Measurements from ENCODE around the gene ANKRD52.

ANKRD52 gene

DNA sequence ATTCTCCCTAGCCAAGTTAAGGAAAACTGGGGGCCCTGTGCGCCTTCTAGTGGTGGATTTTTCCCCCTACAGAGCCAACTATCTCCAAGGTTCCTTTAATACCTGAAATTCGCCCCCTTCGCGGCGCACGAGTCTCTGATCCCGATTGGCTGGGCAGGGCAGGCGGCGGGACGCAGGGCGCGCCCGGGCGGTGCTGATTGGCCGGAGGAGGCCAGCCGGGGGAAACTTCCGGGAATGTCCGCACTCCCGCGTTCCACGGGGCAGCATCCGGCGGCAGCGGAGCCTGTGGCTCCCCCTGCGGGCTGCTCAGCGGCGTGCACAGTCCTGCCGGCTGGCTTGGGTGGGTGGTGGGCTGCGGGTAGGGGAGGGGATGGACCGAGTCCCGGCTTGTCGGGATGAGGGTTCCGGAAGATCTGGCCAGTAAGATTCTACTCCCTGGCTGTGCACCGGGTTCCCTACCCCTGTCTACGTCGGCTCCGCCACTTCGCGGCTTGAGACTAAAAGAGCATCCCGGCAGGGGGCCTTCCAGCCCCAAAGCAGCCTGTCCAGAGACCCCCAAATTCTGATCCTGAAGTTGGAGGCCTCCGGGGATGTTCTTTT is 34.0 kb downstream of the ANKRD52 start, which contains the start of gene NABP2:
NABP2 (plus strand) TSS at position 241 of the 600 bp plus-strand sequence. CDS start 515 bp downstream, outside the sequence.
- peak within 1 kb of the TSS; percentile 78 for H3K4me3 ChIP-seq (replicated peaks; ENCODE audit: insufficient read depth, low read length)
- TF ChIP-seq, protein P1, sequence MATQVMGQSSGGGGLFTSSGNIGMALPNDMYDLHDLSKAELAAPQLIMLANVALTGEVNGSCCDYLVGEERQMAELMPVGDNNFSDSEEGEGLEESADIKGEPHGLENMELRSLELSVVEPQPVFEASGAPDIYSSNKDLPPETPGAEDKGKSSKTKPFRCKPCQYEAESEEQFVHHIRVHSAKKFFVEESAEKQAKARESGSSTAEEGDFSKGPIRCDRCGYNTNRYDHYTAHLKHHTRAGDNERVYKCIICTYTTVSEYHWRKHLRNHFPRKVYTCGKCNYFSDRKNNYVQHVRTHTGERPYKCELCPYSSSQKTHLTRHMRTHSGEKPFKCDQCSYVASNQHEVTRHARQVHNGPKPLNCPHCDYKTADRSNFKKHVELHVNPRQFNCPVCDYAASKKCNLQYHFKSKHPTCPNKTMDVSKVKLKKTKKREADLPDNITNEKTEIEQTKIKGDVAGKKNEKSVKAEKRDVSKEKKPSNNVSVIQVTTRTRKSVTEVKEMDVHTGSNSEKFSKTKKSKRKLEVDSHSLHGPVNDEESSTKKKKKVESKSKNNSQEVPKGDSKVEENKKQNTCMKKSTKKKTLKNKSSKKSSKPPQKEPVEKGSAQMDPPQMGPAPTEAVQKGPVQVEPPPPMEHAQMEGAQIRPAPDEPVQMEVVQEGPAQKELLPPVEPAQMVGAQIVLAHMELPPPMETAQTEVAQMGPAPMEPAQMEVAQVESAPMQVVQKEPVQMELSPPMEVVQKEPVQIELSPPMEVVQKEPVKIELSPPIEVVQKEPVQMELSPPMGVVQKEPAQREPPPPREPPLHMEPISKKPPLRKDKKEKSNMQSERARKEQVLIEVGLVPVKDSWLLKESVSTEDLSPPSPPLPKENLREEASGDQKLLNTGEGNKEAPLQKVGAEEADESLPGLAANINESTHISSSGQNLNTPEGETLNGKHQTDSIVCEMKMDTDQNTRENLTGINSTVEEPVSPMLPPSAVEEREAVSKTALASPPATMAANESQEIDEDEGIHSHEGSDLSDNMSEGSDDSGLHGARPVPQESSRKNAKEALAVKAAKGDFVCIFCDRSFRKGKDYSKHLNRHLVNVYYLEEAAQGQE (IDR thresholded peaks at IDR 0.05; ENCODE audit: insufficient replicate concordance, low read depth): peak; percentile 16
- TF ChIP-seq, protein P2, sequence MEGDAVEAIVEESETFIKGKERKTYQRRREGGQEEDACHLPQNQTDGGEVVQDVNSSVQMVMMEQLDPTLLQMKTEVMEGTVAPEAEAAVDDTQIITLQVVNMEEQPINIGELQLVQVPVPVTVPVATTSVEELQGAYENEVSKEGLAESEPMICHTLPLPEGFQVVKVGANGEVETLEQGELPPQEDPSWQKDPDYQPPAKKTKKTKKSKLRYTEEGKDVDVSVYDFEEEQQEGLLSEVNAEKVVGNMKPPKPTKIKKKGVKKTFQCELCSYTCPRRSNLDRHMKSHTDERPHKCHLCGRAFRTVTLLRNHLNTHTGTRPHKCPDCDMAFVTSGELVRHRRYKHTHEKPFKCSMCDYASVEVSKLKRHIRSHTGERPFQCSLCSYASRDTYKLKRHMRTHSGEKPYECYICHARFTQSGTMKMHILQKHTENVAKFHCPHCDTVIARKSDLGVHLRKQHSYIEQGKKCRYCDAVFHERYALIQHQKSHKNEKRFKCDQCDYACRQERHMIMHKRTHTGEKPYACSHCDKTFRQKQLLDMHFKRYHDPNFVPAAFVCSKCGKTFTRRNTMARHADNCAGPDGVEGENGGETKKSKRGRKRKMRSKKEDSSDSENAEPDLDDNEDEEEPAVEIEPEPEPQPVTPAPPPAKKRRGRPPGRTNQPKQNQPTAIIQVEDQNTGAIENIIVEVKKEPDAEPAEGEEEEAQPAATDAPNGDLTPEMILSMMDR (IDR thresholded peaks at IDR 0.05; ENCODE audit: insufficient read depth, low read length): peak; percentile 29
- no peak; the same call in 1 of the 2 replicates for TF ChIP-seq SPI1 (IDR thresholded peaks at IDR 0.05; ENCODE audit: borderline replicate concordance, low read depth)
- peak; percentile 12; the same call in 1 of the 2 replicates for TF ChIP-seq POLR2AphosphoS5 (IDR thresholded peaks at IDR 0.05; ENCODE audit: low read depth)
- peak; percentile 78 for TF ChIP-seq GABPA (IDR thresholded peaks at IDR 0.05; ENCODE audit: low read depth)
- peak within 1 kb of the TSS; percentile 92 for H3K27ac ChIP-seq (replicated peaks)
- H3K27me3 ChIP-seq (ENCODE audit: insufficient read depth, poor library complexity, severe bottlenecking): no peaks in the 10 kb centered on the region
- DNase-seq (ENCODE audit: low read depth in 1 of 2, low spot score in 1 of 2): peak; percentile 92 to 99

DNA sequence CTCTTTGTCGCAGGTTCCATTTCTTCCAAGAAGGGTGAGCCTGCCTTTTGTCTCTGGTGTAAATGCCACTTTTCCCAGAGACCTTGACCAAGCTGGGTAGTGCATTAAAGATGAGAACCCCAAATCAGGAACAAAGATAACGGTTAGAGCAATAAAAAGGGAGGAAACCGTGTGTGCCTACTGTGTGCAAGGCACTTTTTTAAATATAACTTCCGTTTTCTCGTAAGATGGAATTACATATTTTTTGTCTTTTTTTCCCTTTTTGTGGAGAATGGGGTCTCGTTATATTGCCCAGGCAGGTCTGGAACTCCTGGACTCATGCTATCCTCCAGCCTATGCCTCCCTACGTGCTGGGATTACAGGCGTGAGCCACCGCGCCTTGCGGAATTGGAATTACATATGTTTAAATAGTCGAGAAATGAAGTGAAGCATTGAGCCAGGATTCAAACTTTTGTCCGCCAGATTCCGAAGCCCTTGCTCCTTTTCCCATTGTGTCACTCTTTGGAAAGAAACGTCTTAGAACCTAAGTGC is 34.5 kb downstream of the ANKRD52 start:
- H3K27me3 ChIP-seq (ENCODE audit: insufficient read depth, poor library complexity, severe bottlenecking): no peaks in the 10 kb centered on the region
- no peak for DNase-seq (ENCODE audit: low read depth in 1 of 2, low spot score in 1 of 2)
- TF ChIP-seq, protein P1 (IDR thresholded peaks at IDR 0.05; ENCODE audit: insufficient replicate concordance, low read depth): no peak
- H3K27ac ChIP-seq (replicated peaks): peak overlapping the region; percentile 92
- peak overlapping the region; percentile 29 for H3K4me3 ChIP-seq (replicated peaks; ENCODE audit: insufficient read depth, low read length)

DNA sequence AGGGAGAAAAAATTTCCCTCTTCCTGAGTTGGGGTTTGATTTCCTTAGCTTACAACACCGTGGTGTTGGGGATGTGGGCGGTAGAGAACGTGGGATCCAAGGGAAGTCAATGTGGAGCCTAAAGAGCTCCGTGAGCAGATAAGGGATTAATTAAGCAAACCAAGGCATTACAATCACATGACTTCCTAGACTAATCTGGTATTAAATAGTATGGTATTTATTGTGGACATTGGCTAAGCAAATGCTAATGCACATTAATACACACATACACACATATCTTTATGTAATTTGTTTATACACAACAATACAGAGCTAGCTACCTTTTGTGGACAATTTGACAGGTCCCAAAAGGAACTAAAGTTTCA is 35.7 kb downstream of the ANKRD52 start:
- no peak for DNase-seq (ENCODE audit: low read depth in 1 of 2, low spot score in 1 of 2)

More for the DNA sequence above, 35.7 kb downstream of the ANKRD52 start:
- no peak for TF ChIP-seq GABPA (IDR thresholded peaks at IDR 0.05; ENCODE audit: low read depth)
- TF ChIP-seq, protein P2 (IDR thresholded peaks at IDR 0.05; ENCODE audit: insufficient read depth, low read length): no peak
- TF ChIP-seq POLR2AphosphoS5 (IDR thresholded peaks at IDR 0.05; ENCODE audit: low read depth): no peak
- TF ChIP-seq, protein P1 (IDR thresholded peaks at IDR 0.05; ENCODE audit: insufficient replicate concordance, low read depth): no peak
- TF ChIP-seq SPI1 (IDR thresholded peaks at IDR 0.05; ENCODE audit: borderline replicate concordance, low read depth): no peak
- Histone ChIP-seq H3K27ac (replicated peaks) (peak overlapping the region; percentile 92), H3K4me3 (replicated peaks; ENCODE audit: insufficient read depth, low read length) (peak overlapping the region; percentile 94), H3K27me3 (ENCODE audit: insufficient read depth, poor library complexity, severe bottlenecking) (no peaks in the 10 kb centered on the region)
